BLaER1 treated with 17β-estradiol and CSF1 and Interleukin-3, amounts not matched to agents 10 nM and 100 nM (cell line): ENCODE data around the gene SPG7.
"Not testable (repeated sequence)": the region's sequence is repeated elsewhere in the genome, so short reads cannot be mapped to it uniquely, and the experiment has no call there.

ENCODE experiments used
- H3K27ac ChIP-seq, 11 experiments: shearing (Covaris generic); formaldehyde crosslinking; 2 replicates each; pipeline ENCODE4 v1.8.1; 2022
- H3K27me3 ChIP-seq, 11 experiments: shearing (Covaris generic); formaldehyde crosslinking; 2 replicates each; pipeline ENCODE4 v1.8.1; 2022
- H3K36me3 ChIP-seq, 11 experiments: shearing (Covaris generic); formaldehyde crosslinking; 2 replicates each; pipeline ENCODE4 v1.8.1; 2022
- H3K4me1 ChIP-seq, 10 experiments: shearing (Covaris generic); formaldehyde crosslinking; 2 replicates each; pipeline ENCODE4 v1.8.1; 2022
- H3K4me2 ChIP-seq, 11 experiments: shearing (Covaris generic); formaldehyde crosslinking; 2 replicates each; pipeline ENCODE4 v1.8.1; 2022
- H3K4me3 ChIP-seq, 10 experiments: shearing (Covaris generic); formaldehyde crosslinking; 2 replicates each; pipeline ENCODE4 v1.8.1; 2022
- H3K9ac ChIP-seq, 11 experiments: shearing (Covaris generic); formaldehyde crosslinking; 2 replicates each; pipeline ENCODE4 v1.8.1; 2022
- H3K9me3 ChIP-seq, 11 experiments: shearing (Covaris generic); formaldehyde crosslinking; replicated peaks in 1 of 11; 2 replicates each; pipeline ENCODE4 v1.8.1; 2022
- H4K20me1 ChIP-seq, 11 experiments: shearing (Covaris generic); formaldehyde crosslinking; 2 replicates each; pipeline ENCODE4 v1.8.1; 2022
- Cebpa-rat ChIP-seq, 11 experiments: shearing (Covaris generic); IDR thresholded peaks; 2 replicates each; pipeline ENCODE4 v1.8.1; 2022

SPG7 gene

DNA sequence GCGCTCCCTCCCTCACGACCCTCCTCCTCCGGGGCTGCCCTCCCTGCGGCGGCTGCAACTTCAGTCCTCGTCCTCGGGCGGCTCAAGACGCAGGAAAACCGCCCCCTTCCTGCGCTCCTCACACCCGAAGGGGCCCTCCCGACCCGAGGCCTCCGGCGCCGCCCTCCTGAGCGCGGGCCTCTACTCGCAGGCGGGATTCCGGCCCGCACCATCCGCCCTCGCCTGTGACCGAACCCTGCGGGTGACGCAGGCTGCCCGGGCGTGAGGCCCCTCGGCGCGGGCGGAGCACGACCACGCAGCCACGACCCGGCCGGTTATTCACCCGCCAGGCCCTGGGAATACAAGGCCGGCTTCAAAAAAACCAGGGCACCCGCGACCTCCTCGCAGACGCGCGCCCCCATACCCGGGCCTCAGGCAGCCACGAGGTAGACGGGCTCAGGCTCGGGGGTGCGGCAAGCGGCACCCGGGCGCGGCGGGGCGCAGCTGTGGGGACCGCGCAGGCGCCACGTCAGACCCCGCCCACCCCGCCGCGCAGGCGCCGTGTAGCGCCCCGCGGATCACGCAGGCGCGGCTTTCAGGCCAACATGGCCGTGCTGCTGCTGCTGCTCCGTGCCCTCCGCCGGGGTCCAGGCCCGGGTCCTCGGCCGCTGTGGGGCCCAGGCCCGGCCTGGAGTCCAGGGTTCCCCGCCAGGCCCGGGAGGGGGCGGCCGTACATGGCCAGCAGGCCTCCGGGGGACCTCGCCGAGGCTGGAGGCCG is at the start of gene SPG7:
SPG7 (plus strand) TSS at position 570 of the 757 bp plus-strand sequence; CDS start at position 585, 15 bp downstream.
- no peaks in the 10 kb centered on the region for H3K27me3 ChIP-seq
- no peak for TF ChIP-seq Cebpa-rat (IDR thresholded peaks at IDR 0.05)
- H3K4me2 ChIP-seq, result peak within 1 kb of the TSS; percentile 88 to 100 (median 97)
- H3K9me3 ChIP-seq, result no peaks in the 10 kb centered on the region
- peak within 1 kb of the TSS; percentile 86 to 97 (median 95) for H3K9ac ChIP-seq
- peak within 1 kb of the TSS; percentile 85 to 98 (median 93) for H3K4me3 ChIP-seq
- H3K36me3 ChIP-seq, result peaks cover 27 to 30% (median 28%) of the 10 kb centered on the region in 11 experiments
- peaks cover 50 to 63% (median 60%) of the 10 kb centered on the region in 10 experiments for H3K4me1 ChIP-seq
- H3K27ac ChIP-seq, result peak within 1 kb of the TSS; percentile 84 to 97 (median 94)
- peaks cover 0 to 44% (median 23%) of the 10 kb centered on the region in 11 experiments; a peak in 18 of 22 replicates for H4K20me1 ChIP-seq

DNA sequence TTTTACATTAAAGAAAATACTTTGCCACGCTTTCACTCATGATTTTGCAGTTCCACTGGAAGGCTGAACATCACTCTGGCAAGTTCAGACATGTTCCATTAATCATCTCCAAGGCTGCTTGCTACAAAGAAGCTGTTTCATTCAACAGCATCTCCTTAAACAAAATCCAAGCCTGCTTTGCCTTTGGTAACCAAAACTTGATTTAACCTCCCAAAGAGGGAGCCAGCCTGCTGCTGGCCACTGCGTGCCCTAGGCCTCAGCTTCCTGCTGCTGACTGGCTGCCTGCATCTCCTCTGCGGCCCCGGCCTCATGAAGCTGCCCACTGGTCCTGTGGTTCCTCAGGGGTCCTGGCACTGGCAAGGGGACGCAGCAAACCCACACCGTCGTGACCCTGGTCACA is 49.7 kb upstream of the SPG7 start:
- Histone ChIP-seq H3K9ac (peak overlapping the region in 2 of 11 experiments; percentile 16 to 56; a peak in 1 of 22 replicates), H3K9me3 (peaks cover 0 to 27% (median 4%) of the 10 kb centered on the region in 11 experiments; a peak in 10 of 22 replicates), H3K27me3 (no peaks in the 10 kb centered on the region), H3K27ac (peak overlapping the region in 10 of 11 experiments; percentile 16 to 71 (median 48); a peak in 17 of 22 replicates), H3K4me2 (peak overlapping the region in 8 of 11 experiments; percentile 6 to 39 (median 27); a peak in 8 of 22 replicates), H4K20me1 (peaks cover 90 to 98% (median 96%) of the 10 kb centered on the region in 11 experiments), H3K4me1 (peaks cover 44 to 64% (median 52%) of the 10 kb centered on the region in 10 experiments), H3K36me3 (peaks cover 6 to 62% (median 33%) of the 10 kb centered on the region in 11 experiments; a peak in 19 of 22 replicates), H3K4me3 (no peak overlapping the region)
- no peak for TF ChIP-seq Cebpa-rat (IDR thresholded peaks at IDR 0.05)

GRCh38 chr16:89458967-89459366 is 49.2 kb upstream of the SPG7 start:
- peak overlapping the region in 10 of 11 experiments; percentile 16 to 71 (median 48); a peak in 17 of 22 replicates for H3K27ac ChIP-seq
- peaks cover 0 to 31% (median 8%) of the 10 kb centered on the region in 11 experiments; a peak in 13 of 22 replicates for H3K9me3 ChIP-seq
- H3K27me3 ChIP-seq, result no peaks in the 10 kb centered on the region
- H3K4me3 ChIP-seq, result no peak overlapping the region
- peaks cover 90 to 98% (median 96%) of the 10 kb centered on the region in 11 experiments for H4K20me1 ChIP-seq
- H3K4me2 ChIP-seq, result peak overlapping the region in 7 of 11 experiments; percentile 6 to 39 (median 27); a peak in 8 of 22 replicates
- H3K36me3 ChIP-seq, result peaks cover 6 to 66% (median 35%) of the 10 kb centered on the region in 11 experiments; a peak in 19 of 22 replicates
- H3K9ac ChIP-seq, result peak overlapping the region in 2 of 11 experiments; percentile 16 to 56; a peak in 1 of 22 replicates
- TF ChIP-seq Cebpa-rat (IDR thresholded peaks at IDR 0.05), result no peak
- peaks cover 39 to 60% (median 48%) of the 10 kb centered on the region in 10 experiments for H3K4me1 ChIP-seq

GRCh38 chr16:89460556-89460955 is 47.6 kb upstream of the SPG7 start:
- no peaks in the 10 kb centered on the region for H3K27me3 ChIP-seq
- H3K27ac ChIP-seq, result no peak overlapping the region
- no peak overlapping the region for H3K9ac ChIP-seq
- peaks cover 0 to 47% (median 24%) of the 10 kb centered on the region in 11 experiments; a peak in 15 of 22 replicates for H3K9me3 ChIP-seq
- H3K4me1 ChIP-seq, result peaks cover 24 to 44% (median 33%) of the 10 kb centered on the region in 10 experiments
- no peak for TF ChIP-seq Cebpa-rat (IDR thresholded peaks at IDR 0.05)
- H4K20me1 ChIP-seq, result peaks cover 90 to 98% (median 96%) of the 10 kb centered on the region in 11 experiments
- peaks cover under 1 to 76% (median 51%) of the 10 kb centered on the region in 11 experiments; a peak in 19 of 22 replicates for H3K36me3 ChIP-seq
- no peak overlapping the region for H3K4me2 ChIP-seq
- H3K4me3 ChIP-seq, result no peak overlapping the region

GRCh38 chr16:89461890-89462289 is 46.3 kb upstream of the SPG7 start:
- H3K27ac ChIP-seq, H3K4me2 ChIP-seq, H3K9ac ChIP-seq, H3K27me3 ChIP-seq, H3K4me3 ChIP-seq: not testable (repeated sequence)
- H4K20me1 ChIP-seq, result peaks cover 90 to 98% (median 96%) of the 10 kb centered on the region in 11 experiments
- H3K9me3 ChIP-seq, result peaks cover 0 to 56% (median 27%) of the 10 kb centered on the region in 11 experiments; a peak in 15 of 22 replicates
- peaks cover 11 to 42% (median 22%) of the 10 kb centered on the region in 10 experiments; a peak in 19 of 20 replicates for H3K4me1 ChIP-seq
- peaks cover 0 to 78% (median 63%) of the 10 kb centered on the region in 11 experiments; a peak in 20 of 22 replicates for H3K36me3 ChIP-seq

DNA sequence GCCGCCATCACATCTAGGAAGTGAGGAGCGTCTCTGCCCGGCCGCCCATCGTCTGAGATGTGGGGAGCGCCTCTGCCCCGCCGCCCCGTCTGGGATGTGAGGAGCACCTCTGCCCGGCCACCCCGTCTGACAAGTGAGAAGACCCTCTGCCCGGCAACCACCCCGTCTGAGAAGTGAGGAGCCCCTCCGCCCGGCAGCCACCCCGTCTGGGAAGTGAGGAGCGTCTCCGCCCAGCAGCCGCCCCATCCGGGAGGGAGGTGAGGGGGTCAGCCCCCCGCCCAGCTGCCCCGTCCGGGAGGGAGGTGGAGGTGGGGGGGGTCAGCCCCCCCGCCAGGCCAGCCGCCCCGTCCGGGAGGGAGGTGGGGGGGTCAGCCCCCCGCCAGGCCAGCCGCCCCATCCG is 45.6 kb upstream of the SPG7 start:
- Histone ChIP-seq H4K20me1 (peaks cover 92 to 98% (median 96%) of the 10 kb centered on the region in 11 experiments), H3K4me1 (peaks cover 8 to 43% (median 19%) of the 10 kb centered on the region in 10 experiments; a peak in 19 of 20 replicates), H3K9me3 (peaks cover 0 to 59% (median 31%) of the 10 kb centered on the region in 11 experiments; a peak in 15 of 22 replicates), H3K36me3 (peaks cover 0 to 80% (median 67%) of the 10 kb centered on the region in 11 experiments; a peak in 21 of 22 replicates)
- H3K9ac ChIP-seq, H3K27ac ChIP-seq, H3K27me3 ChIP-seq, H3K4me2 ChIP-seq, H3K4me3 ChIP-seq: not testable (repeated sequence)

- H3K27me3 ChIP-seq, H3K27ac ChIP-seq, H3K9ac ChIP-seq, H3K4me3 ChIP-seq, H3K4me2 ChIP-seq: not testable (repeated sequence)
- Histone ChIP-seq H3K36me3 (peaks cover 4 to 82% (median 69%) of the 10 kb centered on the region in 11 experiments; a peak in 21 of 22 replicates), H3K4me1 (peaks cover 7 to 43% (median 18%) of the 10 kb centered on the region in 10 experiments; a peak in 18 of 20 replicates), H4K20me1 (peaks cover 92 to 98% (median 96%) of the 10 kb centered on the region in 11 experiments), H3K9me3 (peaks cover 0 to 64% (median 31%) of the 10 kb centered on the region in 11 experiments; a peak in 15 of 22 replicates)
Measured at GRCh38 chr16:89463312-89463711, 44.9 kb upstream of the SPG7 start.

GRCh38 chr16:89466920-89467319 is 41.3 kb upstream of the SPG7 start:
- Histone ChIP-seq H3K9ac (no peak overlapping the region), H3K36me3 (peaks cover 5 to 79% (median 65%) of the 10 kb centered on the region in 11 experiments; a peak in 21 of 22 replicates), H3K27ac (no peak overlapping the region), H3K4me2 (no peak overlapping the region), H3K9me3 (peaks cover 0 to 60% (median 31%) of the 10 kb centered on the region in 11 experiments; a peak in 15 of 22 replicates), H3K4me1 (peaks cover 13 to 60% (median 34%) of the 10 kb centered on the region in 10 experiments), H3K27me3 (no peaks in the 10 kb centered on the region), H4K20me1 (peaks cover 92 to 98% (median 96%) of the 10 kb centered on the region in 11 experiments), H3K4me3 (no peak overlapping the region)
- TF ChIP-seq Cebpa-rat (IDR thresholded peaks at IDR 0.05), result no peak
